ENCODE results near the gene ZNF174. TPM values are rescaled to one million over a fixed set of nuclear protein-coding genes. Genes with fewer than 3 reads are reported as not detected.
A peak's percentile ranks its signal among the peaks of the same experiment; 100 is the strongest.

The ZNF174 gene
- total RNA-seq, 4 donors from 2014 or later, result 12.1 to 22.9 (median 22.3) TPM

DNA sequence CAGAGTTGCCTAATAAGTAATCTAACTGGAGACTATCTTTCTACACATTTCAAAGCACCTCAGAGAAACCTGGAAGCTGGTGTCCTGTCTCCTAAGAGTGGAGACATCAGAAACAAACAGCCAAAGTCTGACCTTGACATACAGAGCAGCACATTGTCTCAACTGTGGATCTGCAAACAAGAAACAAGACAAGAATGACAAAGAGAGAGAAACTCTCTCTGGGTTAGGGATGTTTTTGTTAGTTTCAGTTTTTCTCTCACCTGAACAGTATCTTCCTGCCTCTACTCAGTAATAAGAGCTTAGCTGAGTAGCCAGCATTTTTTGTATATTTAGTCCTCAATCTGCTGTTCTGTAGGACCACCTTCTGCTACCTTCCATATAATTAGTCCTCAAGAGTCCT lies 33.4 kb downstream of the ZNF174 start:
- Histone ChIP-seq H3K4me1 (no peaks in the 10 kb centered on the region), H3K4me3 (no peak overlapping the region), H3K27me3 (peaks cover 5% of the 10 kb centered on the region), H3K9me3 (peaks cover 0 to 26% (median 0%) of the 10 kb centered on the region in 3 donors), H3K36me3 (peaks cover 0 to 48% of the 10 kb centered on the region in 2 donors), H3K27ac (no peak overlapping the region)
- ATAC-seq, result no peak
- no peak for TF ChIP-seq POLR2AphosphoS5 (IDR thresholded peaks at IDR 0.05)
- TF ChIP-seq POLR2A (IDR thresholded peaks at IDR 0.05), result no peak
- TF ChIP-seq EP300 (IDR thresholded peaks at IDR 0.05), result no peak
- TF ChIP-seq, protein P1, sequence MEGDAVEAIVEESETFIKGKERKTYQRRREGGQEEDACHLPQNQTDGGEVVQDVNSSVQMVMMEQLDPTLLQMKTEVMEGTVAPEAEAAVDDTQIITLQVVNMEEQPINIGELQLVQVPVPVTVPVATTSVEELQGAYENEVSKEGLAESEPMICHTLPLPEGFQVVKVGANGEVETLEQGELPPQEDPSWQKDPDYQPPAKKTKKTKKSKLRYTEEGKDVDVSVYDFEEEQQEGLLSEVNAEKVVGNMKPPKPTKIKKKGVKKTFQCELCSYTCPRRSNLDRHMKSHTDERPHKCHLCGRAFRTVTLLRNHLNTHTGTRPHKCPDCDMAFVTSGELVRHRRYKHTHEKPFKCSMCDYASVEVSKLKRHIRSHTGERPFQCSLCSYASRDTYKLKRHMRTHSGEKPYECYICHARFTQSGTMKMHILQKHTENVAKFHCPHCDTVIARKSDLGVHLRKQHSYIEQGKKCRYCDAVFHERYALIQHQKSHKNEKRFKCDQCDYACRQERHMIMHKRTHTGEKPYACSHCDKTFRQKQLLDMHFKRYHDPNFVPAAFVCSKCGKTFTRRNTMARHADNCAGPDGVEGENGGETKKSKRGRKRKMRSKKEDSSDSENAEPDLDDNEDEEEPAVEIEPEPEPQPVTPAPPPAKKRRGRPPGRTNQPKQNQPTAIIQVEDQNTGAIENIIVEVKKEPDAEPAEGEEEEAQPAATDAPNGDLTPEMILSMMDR (IDR thresholded peaks at IDR 0.05), result no peak

DNA sequence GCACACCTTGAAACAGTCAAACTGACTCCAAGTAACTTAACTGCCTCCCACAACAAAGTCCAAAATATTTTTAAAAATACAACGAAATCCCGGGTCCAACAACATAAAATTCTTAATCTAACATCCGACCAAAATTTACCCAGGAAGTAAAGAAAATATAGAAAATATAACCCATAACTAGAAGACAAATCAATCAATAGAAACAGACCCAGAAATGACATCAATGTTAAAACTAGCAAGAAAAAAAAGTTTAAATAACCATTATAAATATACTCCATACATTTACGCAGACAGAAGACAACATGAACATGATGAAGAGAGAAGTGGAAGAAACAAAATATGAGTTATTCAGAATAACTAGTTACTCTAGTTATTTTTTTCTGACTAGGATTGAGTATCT lies 38.6 kb downstream of the ZNF174 start:
- TF ChIP-seq POLR2AphosphoS5 (IDR thresholded peaks at IDR 0.05), result no peak
- TF ChIP-seq EP300 (IDR thresholded peaks at IDR 0.05), result no peak
- TF ChIP-seq, protein P1 (IDR thresholded peaks at IDR 0.05), result no peak
- TF ChIP-seq POLR2A (IDR thresholded peaks at IDR 0.05), result no peak
- H3K36me3 ChIP-seq, result peaks cover 0 to 53% of the 10 kb centered on the region in 2 donors
- WGBS, 2 donors (ENCODE audit: low coverage in 1 of 2), result 83 to 93% methylated on average over 3 to 4 of the region's 4 CpGs
- peaks cover 0 to 39% (median 0%) of the 10 kb centered on the region in 3 donors for H3K9me3 ChIP-seq
- no peak overlapping the region for H3K27ac ChIP-seq
- peaks cover 0 to 18% (median 0%) of the 10 kb centered on the region in 3 donors for H3K4me1 ChIP-seq
- ATAC-seq, result no peak
- peaks cover 5% of the 10 kb centered on the region for H3K27me3 ChIP-seq
- no peak overlapping the region for H3K4me3 ChIP-seq

DNA sequence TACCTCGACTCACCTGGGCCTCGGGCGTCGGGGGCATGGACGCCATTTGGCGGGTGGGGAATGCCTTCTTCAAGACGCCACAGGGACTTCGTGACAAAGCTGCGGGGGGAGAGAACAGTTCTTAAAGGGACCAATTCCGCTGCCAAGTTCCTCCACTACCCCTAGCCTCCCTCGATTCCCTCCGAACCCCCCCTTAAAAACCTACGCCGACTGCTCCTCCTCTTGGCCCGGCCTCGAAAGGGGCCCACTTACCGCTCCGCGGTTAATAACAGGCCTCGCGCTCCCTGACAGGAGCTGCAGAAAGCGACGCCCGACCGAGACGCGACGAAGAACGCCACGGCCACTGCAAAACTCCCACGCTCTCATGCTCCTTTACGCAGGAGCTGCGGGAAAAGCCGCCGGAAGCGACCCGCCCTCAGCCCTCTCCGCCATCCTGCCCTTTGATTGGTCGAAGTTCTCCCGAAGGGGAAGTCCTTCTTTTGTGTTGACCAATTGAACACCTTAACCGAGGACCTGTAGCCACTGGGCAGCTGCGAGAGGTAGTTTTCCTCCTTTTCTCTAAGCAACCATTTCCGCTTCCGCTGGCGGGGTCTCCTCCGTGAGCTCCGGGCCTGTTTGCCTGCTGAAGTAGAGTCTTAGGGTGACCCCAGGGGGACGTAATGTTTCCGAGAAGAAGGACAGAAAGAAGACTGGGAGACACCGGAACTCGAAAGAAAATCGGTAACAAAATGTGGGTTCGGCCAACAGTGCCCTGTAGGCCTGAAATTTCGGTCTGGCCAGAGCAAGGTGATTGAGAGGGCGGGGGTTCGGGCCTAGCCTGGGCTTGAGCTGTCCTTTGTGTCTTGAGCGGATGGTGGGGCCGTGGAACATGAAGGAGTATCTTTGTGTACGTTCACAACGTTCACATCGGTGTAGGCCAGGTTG lies 42.4 kb downstream of the ZNF174 start, which contains the start of the genes NAA60 and ZNF597:
TSS of gene NAA60 (plus strand) at position 573 of the 924 bp plus-strand sequence. CDS start 32,548 bp downstream, outside the sequence.
TSS of gene ZNF597 (minus strand) at position 397 of the 924 bp plus-strand sequence. CDS start at position 46, 351 bp downstream.
- TF ChIP-seq, protein P1 (IDR thresholded peaks at IDR 0.05), result peak in 1 of 4 experiments; percentile 1
- TF ChIP-seq POLR2AphosphoS5 (IDR thresholded peaks at IDR 0.05), result peak; percentile 17
- TF ChIP-seq EP300 (IDR thresholded peaks at IDR 0.05), result no peak
- no peak for TF ChIP-seq POLR2A (IDR thresholded peaks at IDR 0.05)
- H3K9me3 ChIP-seq, result peaks cover 0 to 38% (median 0%) of the 10 kb centered on the region in 3 donors
- peaks cover 0 to 21% (median 0%) of the 10 kb centered on the region in 3 donors for H3K4me1 ChIP-seq
- peaks cover 0 to 32% of the 10 kb centered on the region in 2 donors for H3K36me3 ChIP-seq
- peak within 1 kb of the TSS; percentile 44 to 80 (median 76) for H3K27ac ChIP-seq
- no peaks in the 10 kb centered on the region for H3K27me3 ChIP-seq
- peak within 1 kb of the TSS; percentile 54 to 62 for H3K4me3 ChIP-seq
- 35 to 41% methylated on average over 12 to 24 of the region's 61 CpGs for WGBS, 2 donors (ENCODE audit: low coverage in 1 of 2)
- ATAC-seq, result peak; percentile 99

DNA sequence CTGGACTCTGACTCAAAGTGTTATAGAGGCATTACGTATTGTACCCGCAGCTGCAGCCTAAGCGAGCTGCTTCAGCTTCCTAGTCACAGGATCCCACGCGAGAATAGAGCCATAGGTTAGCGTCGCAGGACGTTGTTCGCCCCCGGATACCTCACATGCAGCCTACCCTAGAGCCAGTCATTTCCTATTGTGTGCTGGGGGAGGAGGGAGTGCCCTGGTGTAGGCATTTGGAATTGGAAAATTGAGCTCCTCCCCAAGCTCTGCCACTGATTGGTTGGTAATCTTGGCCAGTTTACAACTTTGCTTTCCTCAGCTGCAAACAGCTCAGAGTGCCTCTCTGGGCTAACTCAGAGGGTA lies 43.0 kb downstream of the ZNF174 start:
- WGBS, 2 donors (ENCODE audit: low coverage in 1 of 2), result no CpG with 5 or more reads among the region's 10 CpGs
- H3K9me3 ChIP-seq, result peaks cover 0 to 31% (median 0%) of the 10 kb centered on the region in 3 donors
- TF ChIP-seq EP300 (IDR thresholded peaks at IDR 0.05) (no peak), POLR2AphosphoS5 (IDR thresholded peaks at IDR 0.05) (no peak), POLR2A (IDR thresholded peaks at IDR 0.05) (no peak)
- TF ChIP-seq, protein P1 (IDR thresholded peaks at IDR 0.05), result no peak

More for the DNA sequence above, 43.0 kb downstream of the ZNF174 start:
- H3K36me3 ChIP-seq, result peaks cover 0 to 32% of the 10 kb centered on the region in 2 donors
- H3K4me3 ChIP-seq, result peak overlapping the region; percentile 54 to 62
- H3K4me1 ChIP-seq, result peaks cover 0 to 21% (median 0%) of the 10 kb centered on the region in 3 donors
- peak overlapping the region; percentile 44 to 80 (median 76) for H3K27ac ChIP-seq
- ATAC-seq, result peak; percentile 51
- H3K27me3 ChIP-seq, result no peaks in the 10 kb centered on the region
